ENCODE data around the gene LRFN3.

- no peak for TF ChIP-seq ELF4 (IDR thresholded peaks at IDR 0.05)
- TF ChIP-seq BHLHE40 (IDR thresholded peaks at IDR 0.05; ENCODE audit: borderline replicate concordance), result no peak
- TF ChIP-seq SUZ12 (IDR thresholded peaks at IDR 0.05), result no peak
- TF ChIP-seq ARNT (IDR thresholded peaks at IDR 0.05), result no peak
- no peak for TF ChIP-seq SP1 (IDR thresholded peaks at IDR 0.05)
- TF ChIP-seq FOXK2 (IDR thresholded peaks at IDR 0.05), result no peak
- no peak for TF ChIP-seq FOXM1 (IDR thresholded peaks at IDR 0.05; ENCODE audit: borderline replicate concordance)
- TF ChIP-seq ZNF384 (IDR thresholded peaks at IDR 0.05), result no peak
- no peak for TF ChIP-seq CTBP1 (IDR thresholded peaks at IDR 0.05; ENCODE audit: borderline replicate concordance)
- TF ChIP-seq FOXA1 (IDR thresholded peaks at IDR 0.05), result no peak
- TF ChIP-seq L3MBTL2 (conservative IDR thresholded peaks at IDR 0.05), result no peak
Observed at GRCh38 chr19:35977446-35978222, 41.5 kb downstream of the LRFN3 start.
